Caki2 (cell line): ENCODE results near the gene AXIN1. TPM values are rescaled to one million over a fixed set of nuclear protein-coding genes. Genes with fewer than 3 reads are reported as not detected.

Experiments
- DNase-seq: peaks from one replicate; pipeline ENCODE4 v3.0.0-alpha.2; 2015; ENCODE audit warnings: low read depth
- in situ Hi-C: cut with HindIII; loops from 2 replicates; pipeline ENCODE4 v1.10.0; 2016; ENCODE audit warnings: low sequenced_read_pairs, low pct_unique_long_range_greater_than_20kb, mixed read lengths
- total RNA-seq: library from RNA; depleted of rRNA; stranded (reverse); fragments of >200 nt; shearing (Covaris generic); gene quantifications from 2 replicates; pipeline ENCODE4 v1.2.3, GENCODE V29; 2014; ENCODE audit warnings: low replicate concordance

The AXIN1 gene
- total RNA-seq, 1 experiment from 2014 or later, result 84.5 TPM

DNA sequence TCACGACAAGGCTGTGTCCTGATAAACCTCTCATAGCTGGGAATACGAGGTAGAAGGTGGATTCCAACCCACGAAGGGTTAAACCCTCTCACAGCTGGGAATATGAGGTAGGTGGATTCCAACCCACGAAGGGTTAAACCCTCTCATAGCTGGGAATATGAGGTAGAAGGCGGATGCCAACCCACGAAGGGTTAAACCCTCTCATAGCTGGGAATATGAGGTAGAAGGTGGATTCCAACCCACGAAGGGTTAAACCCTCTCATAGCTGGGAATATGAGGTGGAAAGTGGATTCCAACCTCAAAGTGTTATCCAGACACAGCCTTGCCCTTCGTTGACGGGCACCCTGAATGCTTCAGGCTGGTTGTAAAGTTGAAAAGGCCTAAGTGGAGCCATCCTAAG is 31.0 kb downstream of the AXIN1 start:
- in situ Hi-C loops, result no loop called here

DNA sequence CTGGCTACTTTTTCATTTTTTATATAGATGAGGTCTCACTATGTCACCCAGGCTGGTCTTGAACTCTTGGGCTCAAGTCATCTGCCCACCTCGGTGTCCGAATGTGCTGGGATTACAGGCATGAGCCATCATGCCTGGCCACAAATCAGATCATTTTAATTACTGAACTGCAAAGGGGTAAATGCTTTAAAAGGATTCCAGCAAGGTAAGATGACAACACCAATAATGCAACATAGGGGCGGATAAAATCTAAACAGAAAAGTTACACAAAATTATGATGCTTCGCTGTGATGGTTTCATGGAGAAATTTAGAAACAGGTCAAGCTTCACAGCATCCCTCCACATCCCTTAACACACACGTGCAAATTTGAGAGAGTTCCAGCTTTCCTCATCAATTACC is 32.3 kb downstream of the AXIN1 start:
- DNase-seq, result no peak
- in situ Hi-C loops, result no loop called here

More for the DNA sequence above, 31.0 kb downstream of the AXIN1 start:
- no peak for DNase-seq

DNA sequence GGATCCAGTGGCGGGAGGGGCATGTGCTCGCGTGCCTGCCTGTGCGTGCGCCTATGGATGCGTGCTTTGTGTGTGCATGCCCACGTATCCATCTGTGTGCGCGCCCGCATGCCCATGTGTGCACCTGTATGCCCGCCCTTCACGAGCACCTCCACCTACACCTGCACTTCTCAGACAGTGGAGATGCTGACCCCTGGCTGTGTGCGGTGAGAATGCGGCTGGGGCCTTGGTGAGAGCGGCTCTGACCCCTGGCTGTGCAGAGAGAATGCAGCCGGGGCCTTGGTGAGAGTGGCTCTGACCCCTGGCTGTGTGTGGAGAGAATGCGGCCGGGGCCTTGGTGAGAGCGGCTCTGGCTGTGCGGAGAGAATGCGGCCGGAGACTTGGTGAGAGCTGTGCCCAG is 33.9 kb downstream of the AXIN1 start:
- in situ Hi-C loops, result no loop called here
- DNase-seq, result peak; percentile 19

DNA sequence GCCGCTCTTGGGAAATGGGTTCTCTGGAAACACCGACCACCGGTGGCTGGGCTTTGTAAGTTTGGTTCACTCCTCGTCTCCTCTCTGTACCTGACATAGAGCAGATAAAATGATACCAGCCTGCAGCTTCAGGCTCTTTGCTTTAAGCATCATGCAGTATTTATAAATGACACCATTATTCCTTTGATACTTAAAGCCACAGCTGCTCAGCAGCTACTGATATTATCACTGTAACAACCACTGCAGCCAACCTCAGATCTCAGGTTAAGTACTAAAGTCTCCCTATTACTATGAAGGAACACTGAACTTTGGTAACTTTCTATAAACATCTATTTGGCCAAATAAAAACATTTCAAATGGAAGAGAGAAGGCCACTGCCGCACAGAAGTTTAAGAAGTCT is 34.9 kb downstream of the AXIN1 start:
- in situ Hi-C loops, result no loop called here

DNA sequence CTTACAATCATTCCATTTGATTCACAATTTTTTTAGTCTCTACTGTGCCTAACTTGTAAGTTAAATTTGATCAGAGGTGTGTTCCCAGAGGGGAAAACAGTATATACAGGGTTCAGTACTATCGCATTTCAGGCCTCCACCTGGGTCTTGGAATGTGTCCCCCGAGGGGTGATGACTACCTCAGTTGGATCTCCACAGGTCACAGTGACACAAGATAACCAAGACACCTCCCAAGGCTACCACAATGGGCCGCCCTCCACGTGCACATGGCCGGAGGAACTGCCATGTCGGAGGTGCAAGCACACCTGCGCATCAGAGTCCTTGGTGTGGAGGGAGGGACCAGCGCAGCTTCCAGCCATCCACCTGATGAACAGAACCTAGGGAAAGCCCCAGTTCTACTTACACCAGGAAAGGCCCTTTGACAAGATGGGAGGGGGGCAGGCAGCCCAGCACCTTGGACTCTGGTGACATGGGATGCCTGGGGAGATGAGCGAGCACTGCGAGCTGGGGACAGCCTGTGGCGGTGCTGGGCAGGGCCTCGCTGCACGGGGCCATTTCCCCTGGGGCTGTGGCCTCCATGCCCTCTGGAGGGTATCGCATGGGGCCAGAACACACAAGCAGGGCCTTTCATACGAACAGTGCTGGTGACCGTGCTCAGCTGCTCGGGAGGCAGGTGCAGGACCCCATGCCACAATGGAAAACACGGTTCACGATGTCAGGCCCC is 35.6 kb downstream of the AXIN1 start:
- in situ Hi-C loops, result no loop called here

More for the DNA sequence above, 34.9 kb downstream of the AXIN1 start:
- no peak for DNase-seq

DNA sequence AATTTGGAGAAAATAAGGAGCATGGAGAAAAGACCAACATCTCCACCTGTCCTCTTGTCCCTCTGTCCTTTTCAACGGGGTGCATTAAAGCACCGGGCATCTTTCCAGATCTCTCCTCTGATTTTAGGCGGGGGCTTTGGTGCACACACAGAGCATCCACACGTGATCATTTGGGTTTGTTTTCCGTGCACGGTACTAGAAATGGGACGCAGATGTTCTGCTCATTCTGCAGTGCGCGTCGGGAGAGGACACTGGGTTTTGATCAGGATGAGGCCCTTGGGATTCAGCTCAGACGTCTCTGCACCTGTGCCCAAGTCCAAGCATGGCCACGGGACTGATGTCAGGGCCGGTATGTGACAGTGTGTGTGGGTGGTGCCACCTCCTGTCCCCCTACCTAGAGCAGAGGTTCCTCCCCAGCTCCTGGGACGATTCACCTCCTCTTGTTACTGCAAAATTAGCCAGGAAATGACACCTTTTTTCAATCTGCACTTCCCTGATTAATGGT is 37.7 kb downstream of the AXIN1 start:
- no peak for DNase-seq
- in situ Hi-C loops, result no loop called here

More for the DNA sequence above, 35.6 kb downstream of the AXIN1 start:
- no peak for DNase-seq

DNA sequence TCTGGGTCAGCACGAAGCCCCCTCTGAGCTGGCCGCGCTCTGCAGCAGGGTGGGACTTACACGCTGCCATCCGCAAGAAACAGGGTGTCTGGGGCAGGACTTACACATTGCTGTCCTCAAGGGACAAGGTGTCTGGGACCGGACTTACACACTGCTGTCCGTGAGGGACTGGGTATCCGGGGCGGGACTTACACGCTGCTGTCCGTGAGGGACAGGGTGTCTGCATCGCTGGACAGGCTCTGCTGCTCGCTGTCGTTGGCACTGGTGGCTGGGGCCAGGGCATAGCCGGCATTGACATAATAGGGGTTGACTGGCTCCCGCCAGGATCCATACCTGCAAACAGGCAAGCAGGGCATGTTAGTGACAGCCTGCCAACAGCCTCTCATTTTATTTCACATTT is 38.2 kb downstream of the AXIN1 start:
- DNase-seq, result no peak
- in situ Hi-C loops, result no loop called here

DNA sequence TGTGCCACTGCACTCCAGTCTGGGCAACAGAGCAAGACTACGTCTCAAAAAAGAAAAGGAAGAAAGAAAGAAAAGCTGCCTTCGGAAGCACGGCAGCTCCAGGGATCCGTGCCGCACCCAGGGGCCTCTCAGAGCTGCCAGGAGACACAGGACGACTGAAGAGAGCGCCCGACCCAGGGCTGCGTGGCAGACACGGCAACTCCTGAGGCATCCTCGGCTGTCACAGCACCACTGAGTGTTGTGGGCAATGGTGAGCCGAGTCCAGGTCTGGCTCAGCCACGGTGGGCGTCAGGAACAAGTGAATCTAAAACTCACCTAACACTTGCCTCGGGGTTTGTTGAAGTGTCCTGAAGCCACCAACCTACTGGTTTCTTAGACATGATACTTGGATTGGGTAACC is 40.8 kb downstream of the AXIN1 start:
- in situ Hi-C loops, result no loop called here
- no peak for DNase-seq

DNA sequence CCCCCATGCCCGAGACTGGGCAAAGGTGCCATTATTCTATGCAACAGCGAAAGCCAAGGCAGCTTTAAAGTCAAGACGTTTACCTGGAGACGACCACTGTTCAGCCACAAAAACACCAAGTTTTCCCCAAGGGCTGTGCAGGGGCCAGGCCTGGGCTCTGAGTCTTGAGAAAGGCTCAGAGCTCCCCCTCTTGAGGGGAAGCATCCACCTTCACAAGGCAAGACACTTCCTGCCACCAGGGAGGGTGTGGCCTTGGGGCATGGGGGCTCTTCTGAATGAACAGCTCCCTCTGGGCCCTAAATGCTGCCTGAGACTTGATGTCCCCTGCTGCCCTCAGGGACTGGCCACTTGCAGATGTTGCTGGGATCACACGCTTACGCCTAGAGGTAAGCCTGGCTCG is 43.0 kb downstream of the AXIN1 start:
- no peak for DNase-seq
- in situ Hi-C loops, result no loop called here

DNA sequence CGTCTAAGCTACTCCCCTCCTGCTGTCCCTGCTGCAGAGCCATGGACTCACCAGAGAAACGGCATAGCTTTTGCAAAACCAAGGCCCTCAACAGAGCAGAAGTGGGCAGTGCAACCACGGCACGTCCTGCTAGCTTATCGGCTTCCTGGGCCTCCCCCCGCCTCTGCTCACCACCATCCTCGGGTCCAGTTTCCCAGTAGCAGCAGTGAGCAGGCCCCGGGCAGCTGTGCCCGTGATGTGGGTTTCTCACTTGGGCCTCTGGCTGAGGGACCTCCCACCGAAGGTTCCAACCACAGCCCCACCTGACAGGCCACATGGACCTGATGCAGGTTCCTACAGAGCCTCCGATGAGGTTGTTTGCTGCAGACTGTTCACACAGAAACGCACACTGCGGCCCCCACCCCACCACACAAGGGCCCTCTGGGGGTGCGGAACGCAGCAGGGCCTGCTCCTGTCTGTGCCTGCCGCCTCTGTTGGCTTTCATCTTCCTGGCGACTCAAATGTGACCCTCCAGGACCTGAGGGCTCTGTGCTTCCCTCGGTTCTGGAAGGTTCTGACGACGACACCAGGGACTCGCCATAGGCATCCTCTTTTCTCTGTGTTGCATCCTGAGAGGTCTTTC is 44.7 kb downstream of the AXIN1 start:
- in situ Hi-C loops, result no loop called here
- DNase-seq, result no peak

DNA sequence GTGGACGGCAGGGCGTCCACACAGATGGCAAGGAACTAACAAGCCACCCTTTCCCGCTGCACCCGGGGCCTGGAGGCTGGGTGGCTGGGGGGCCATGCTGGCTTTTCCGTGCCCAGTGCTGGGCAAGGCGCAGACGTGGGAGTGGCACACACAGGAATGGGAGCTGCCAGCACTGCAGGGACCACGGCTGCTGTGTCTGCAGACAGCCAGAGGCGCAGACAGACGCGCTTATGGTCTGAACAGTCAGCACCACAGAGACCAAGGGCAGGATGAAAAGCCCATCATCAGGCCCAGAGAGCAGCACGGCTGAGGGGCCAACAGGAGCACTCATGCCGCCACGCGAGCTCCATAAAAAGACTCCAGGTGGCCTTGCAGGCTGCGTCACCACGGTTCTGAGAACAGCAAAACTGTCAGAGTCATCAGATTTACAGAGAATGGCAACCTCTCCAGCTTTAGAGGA is 45.6 kb downstream of the AXIN1 start:
- no peak for DNase-seq
- in situ Hi-C loops, result no loop called here

DNA sequence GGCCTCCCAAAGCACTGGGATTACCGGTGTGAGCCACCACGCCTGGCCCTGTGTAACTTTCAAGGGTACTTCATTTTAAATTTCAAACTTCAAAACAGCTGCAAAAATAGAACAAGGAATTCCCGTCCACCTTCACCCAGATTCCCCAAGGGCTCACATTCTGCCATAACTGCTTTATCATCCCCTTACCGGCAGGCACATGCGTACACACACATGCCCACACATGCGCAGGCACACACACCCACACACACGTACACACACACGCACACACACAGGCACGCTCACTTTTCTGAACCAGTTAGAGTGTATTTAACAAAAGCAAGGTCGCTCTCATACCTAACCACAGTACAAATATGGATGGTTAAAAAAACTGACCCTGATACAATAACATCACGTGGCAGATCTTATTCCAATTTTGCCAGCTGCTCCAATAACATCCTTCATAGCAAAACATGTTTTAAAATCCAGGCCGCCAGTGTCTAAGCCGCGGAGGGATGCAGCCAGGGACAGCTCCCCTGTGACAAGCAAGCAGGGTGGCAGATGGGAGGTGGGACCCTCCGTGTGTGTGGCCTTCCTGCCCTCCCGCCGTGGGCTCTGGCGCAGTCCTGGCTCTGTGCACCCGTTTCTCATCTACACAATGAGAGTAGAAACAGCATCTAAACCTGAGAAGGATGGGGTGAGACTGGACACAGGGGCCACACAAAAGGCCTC is 46.5 kb downstream of the AXIN1 start:
- in situ Hi-C loops, result no loop called here
- DNase-seq, result no peak

DNA sequence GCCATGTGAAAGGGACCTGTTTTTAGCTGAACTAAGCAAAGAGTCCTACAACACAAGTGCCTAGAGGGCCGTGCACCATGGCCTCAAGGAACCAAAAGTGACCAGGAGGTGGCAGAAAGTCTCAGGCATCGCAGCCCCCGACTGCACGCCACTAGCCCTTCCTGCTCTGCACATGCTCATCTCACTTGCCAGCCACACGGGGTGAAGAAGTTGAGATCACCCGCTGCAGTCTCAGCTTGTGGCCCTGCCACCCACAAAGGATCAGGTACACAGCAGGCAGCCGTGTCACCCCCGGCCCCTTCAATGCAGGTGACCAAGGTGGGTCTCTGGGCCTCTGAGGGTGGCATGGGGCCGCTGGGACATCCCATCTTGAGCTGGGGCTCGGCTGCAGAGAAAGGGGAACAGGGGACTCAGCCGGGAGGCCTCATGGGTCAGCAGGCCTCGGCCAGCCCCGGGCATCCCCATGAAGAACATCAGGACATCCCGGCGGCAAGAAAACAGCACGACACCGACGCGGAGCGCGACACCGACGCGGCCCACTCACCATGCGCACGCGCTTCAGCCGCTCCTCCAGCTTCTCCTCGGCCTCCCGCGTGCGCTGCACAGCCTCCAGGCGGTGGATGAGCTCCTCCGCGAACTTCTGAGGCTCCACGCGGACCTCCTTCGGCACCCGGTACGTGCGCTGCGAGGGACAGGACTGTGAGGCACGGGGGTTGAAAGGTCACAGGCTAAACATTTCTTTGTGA is 48.6 kb downstream of the AXIN1 start:
- in situ Hi-C loops, result no loop called here
- DNase-seq, result no peak

DNA sequence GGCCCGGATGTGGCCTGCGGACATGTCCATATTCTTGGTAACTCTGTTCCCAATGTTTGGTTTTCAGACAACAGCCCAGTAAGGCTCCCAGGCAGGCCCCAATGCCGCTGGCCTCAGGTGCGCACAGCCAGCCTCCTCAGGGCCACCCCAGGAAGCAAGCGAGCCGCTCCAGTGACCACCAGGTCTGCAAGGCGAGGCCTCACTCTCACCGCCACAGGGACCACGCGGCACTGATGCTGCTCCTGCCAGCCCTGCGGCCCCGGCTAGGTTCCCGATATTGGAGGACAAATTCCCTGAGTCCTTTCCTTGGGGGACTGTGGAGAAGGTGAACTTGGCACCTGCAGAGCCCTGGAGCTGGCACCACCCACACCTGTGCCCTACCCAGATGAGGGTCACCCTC is 50.6 kb downstream of the AXIN1 start:
- DNase-seq, result no peak
- in situ Hi-C loops, result no loop called here

DNA sequence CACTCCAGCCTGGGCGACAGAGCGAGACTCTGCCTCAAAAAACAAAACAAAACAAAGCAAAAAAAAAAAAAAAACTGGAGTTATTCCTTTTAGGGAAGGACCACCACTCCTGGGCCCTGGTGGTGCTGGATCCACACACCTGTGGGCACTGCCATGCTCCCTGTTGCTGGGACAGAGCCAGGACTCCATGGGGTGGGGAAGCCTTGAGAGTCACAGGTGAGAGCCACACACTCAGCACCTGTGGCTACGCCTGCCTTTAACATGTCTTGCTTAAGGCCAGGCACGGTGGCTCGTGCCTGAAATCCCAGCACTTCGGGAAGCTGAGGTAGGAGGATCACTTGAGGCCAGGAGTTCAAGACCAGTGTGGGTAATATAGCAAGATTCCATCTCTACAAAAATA is 51.3 kb downstream of the AXIN1 start:
- DNase-seq, result no peak
- in situ Hi-C loops, result no loop called here

DNA sequence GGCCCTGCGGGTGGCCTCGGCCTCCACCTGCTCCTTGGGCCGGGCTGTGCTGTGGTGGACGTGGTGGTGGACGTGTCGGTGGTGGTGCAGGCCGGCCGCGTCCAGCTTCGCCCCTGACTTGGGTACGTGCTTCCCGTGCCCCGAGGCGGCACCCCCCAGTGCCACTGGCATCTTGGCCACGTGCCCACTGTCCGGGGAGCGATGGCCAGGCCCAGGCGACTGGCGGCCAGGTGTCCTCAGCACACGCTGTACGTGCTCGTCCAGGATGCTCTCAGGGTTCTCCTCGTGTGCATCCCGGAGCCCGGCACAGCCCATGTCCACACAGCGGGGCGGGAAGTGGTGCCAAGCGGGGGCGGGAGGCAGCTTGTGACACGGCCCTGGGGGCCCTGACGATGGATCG is 54.7 kb downstream of the AXIN1 start:
- in situ Hi-C loops, result no loop called here
- no peak for DNase-seq

DNA sequence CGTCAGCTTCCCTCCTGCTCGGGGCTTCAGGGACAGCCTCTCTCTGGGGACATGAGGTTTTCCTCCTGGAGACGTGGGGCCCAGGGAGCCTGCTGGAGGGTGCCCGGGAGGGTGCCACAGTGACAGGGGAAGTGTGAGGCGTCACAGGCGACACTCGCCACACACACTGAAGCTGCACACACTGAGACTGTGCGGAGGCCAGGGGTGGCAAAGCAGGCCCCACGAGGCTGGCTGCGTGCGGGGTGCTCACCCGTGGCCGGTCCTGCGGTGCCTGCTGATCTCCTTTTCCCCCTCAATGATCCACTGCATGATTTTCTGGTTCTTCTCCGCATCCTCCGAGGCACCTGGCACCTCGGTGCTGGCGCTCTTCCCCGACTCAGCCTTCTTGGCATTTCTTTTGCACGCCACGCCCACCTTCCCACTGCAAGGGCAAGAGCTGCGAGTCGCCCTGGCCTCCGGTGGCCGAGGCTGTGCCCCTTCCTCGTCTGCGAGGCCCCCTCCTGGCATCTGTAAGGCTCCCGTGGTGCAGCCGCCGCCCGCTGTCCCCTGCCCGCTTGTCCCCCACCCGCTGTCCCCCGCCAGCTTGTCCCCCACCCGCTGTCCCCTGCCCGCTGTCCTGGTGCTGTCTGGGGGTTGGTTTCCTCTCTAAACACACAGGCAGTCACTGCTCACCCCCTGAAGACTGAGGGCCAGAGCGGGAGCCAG is 55.6 kb downstream of the AXIN1 start:
- in situ Hi-C loops, result no loop called here

DNA sequence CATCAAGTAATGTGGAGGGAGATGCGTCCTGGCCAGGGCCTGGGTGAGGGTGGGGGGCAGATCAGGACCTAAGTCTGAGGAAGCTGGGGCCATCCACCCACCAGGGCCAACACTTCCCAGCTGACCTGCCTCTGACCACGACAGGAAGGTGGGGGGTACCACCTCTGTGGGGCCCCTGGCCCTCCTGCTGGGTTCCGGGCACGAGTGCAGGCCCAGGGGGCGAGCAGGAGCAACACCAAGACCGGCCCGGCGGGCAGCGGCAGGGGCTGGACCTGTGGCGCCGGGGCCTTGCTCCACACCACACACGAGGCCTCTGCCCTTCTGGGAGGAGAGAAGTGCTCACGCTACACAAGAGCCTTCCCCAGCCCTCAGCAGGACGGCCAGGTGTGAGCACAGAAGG is 56.2 kb downstream of the AXIN1 start:
- DNase-seq, result no peak
- in situ Hi-C loops, result no loop called here

More for the DNA sequence above, 55.6 kb downstream of the AXIN1 start:
- DNase-seq, result no peak
